Glutamatergic neuron (in vitro differentiated cells): Measurements from ENCODE around the gene MAG. TPM values are rescaled to one million over a fixed set of nuclear protein-coding genes. Genes with fewer than 3 reads are reported as not detected.

ENCODE experiments used
- DNase-seq: peaks from one replicate; pipeline ENCODE4 v3.0.0; 2022
- H3K27ac Mint-ChIP-seq: one replicate; pipeline ENCODE4 v1.8.0; 2020; ENCODE audit warnings: mild to moderate bottlenecking, mixed read lengths, inconsistent platforms; ENCODE audit not compliant: unreplicated experiment
- H3K27me3 Mint-ChIP-seq: one replicate; pipeline ENCODE4 v1.8.0; 2020; ENCODE audit warnings: mild to moderate bottlenecking, moderate library complexity, mixed read lengths, inconsistent platforms; ENCODE audit not compliant: unreplicated experiment
- H3K36me3 Mint-ChIP-seq: one replicate; pipeline ENCODE4 v1.8.0; 2020; ENCODE audit warnings: mild to moderate bottlenecking, mixed read lengths, inconsistent platforms; ENCODE audit not compliant: unreplicated experiment
- H3K4me1 Mint-ChIP-seq: one replicate; pipeline ENCODE4 v1.8.0; 2020; ENCODE audit warnings: mild to moderate bottlenecking, low read depth, mixed read lengths, inconsistent platforms; ENCODE audit not compliant: unreplicated experiment
- H3K4me3 Mint-ChIP-seq: one replicate; pipeline ENCODE4 v1.8.0; 2020; ENCODE audit warnings: mild to moderate bottlenecking, mixed read lengths, inconsistent platforms; ENCODE audit not compliant: unreplicated experiment
- H3K9me3 Mint-ChIP-seq: one replicate; pipeline ENCODE4 v1.8.0; 2020; ENCODE audit warnings: mild to moderate bottlenecking, moderate library complexity, mixed read lengths, inconsistent platforms; ENCODE audit not compliant: unreplicated experiment
- total RNA-seq: library from RNA; stranded (reverse); fragmentation: NEBNext Ultra II Directional; extraction: Animal tissue kit (Norgen Biotek cat#: 25700); gene quantifications from one replicate; pipeline ENCODE4 v1.2.1, GENCODE V29; 2021; ENCODE audit not compliant: unreplicated experiment
- TF ChIP-seq, protein P1 (sequence below): fragments of 200-600 bp; sonication (generic); IDR thresholded peaks from one replicate; pipeline ENCODE4 v1.5.0; 2021; ENCODE audit not compliant: partially characterized antibody, unreplicated experiment

MAG gene
- total RNA-seq, 1 donor from 2014 or later = not detected

DNA sequence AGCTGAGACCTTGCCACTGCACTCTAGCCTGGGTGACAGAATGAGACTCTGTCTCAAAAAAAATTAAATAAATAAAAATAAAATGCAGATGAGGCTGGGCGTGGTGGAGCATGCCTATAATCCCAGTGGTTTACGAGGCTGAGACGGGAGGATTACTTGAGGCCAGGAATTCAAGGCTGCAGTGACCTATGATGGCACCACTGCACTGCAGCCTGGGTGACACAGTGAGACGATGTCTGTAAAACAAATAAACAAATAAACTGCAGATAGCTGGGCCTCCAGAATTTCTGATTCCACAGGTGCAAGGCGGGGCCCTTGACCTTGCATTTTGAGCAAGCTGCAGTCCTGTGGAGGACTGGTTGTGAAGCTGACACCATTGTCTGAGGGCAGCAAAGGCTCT is 3.1 kb upstream of the MAG start:
- H3K27me3 Mint-ChIP-seq = peaks cover 10% of the 10 kb centered on the region
- H3K27ac Mint-ChIP-seq = no peak overlapping the region
- TF ChIP-seq, protein P1, sequence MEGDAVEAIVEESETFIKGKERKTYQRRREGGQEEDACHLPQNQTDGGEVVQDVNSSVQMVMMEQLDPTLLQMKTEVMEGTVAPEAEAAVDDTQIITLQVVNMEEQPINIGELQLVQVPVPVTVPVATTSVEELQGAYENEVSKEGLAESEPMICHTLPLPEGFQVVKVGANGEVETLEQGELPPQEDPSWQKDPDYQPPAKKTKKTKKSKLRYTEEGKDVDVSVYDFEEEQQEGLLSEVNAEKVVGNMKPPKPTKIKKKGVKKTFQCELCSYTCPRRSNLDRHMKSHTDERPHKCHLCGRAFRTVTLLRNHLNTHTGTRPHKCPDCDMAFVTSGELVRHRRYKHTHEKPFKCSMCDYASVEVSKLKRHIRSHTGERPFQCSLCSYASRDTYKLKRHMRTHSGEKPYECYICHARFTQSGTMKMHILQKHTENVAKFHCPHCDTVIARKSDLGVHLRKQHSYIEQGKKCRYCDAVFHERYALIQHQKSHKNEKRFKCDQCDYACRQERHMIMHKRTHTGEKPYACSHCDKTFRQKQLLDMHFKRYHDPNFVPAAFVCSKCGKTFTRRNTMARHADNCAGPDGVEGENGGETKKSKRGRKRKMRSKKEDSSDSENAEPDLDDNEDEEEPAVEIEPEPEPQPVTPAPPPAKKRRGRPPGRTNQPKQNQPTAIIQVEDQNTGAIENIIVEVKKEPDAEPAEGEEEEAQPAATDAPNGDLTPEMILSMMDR = no peak
- H3K9me3 Mint-ChIP-seq = peaks cover 4% of the 10 kb centered on the region
- no peak overlapping the region for H3K4me3 Mint-ChIP-seq
- peaks cover 13% of the 10 kb centered on the region for H3K4me1 Mint-ChIP-seq
- no peaks in the 10 kb centered on the region for H3K36me3 Mint-ChIP-seq
- DNase-seq = no peak

DNA sequence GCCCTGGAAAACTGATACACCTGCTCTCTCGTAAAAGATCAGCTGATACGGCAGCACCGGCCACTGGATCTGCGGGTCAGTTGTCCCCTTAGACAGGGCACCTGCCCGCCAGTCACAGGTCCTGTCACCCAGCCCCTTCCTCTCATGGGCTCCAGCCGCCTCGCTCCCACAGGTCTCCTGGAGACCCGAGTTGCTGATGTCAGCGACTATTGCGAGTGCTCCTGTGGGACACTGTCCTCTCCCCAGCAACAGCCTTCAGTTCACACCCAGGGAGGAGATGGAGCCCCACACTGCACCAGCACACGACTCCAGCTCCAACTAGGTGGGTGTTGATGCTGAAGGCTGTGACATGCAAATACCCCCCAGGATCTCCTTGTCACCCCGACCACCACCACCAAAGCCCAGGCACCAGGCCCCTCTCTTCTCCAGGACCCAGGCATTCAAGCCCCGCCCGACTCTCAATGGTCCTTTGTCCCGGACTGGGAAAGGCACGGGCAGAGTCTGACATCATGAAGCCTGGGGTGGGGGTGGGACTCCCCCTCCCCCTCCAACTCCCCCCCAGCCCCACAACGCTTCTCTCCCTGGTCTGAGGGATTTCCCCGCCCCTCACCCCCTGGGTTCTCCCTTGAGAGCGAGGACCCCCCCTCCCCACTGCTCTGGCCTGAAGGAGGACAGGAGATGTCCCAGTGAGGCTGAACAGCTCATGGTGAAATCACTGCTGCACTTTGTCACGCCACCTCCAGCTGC is 1.4 kb upstream of the MAG start:
- TF ChIP-seq, protein P1 = no peak
- Mint-ChIP-seq H3K36me3 (no peaks in the 10 kb centered on the region), H3K4me1 (peaks cover 7% of the 10 kb centered on the region), H3K4me3 (no peak overlapping the region), H3K27me3 (peaks cover 11% of the 10 kb centered on the region), H3K9me3 (peaks cover 5% of the 10 kb centered on the region), H3K27ac (no peak overlapping the region)
- no peak for DNase-seq

DNA sequence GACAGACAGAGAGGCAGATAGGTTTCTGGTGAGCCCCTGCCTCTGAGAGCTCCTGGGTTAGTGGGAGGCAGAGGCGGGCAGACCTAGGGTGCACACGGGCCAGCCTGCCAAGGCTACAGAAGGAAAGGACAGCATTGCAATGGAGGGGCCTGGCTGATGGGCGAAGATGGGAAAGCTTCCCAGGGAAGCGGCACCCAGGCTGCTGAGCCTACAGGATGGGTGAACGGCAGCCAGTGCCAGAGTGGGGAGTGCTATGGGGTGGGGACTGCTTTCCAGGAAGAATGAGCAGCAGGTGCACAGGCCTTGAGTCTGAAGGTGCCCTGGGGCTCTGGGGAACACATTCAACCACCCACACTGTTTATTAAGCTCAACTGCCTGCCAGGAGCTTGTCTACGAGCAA is 702 bp upstream of the MAG start:
- Mint-ChIP-seq H3K27me3 (peaks cover 11% of the 10 kb centered on the region), H3K4me3 (no peak overlapping the region), H3K27ac (no peak overlapping the region), H3K36me3 (no peaks in the 10 kb centered on the region), H3K4me1 (peaks cover 7% of the 10 kb centered on the region), H3K9me3 (peaks cover 5% of the 10 kb centered on the region)
- TF ChIP-seq, protein P1 = no peak
- no peak for DNase-seq

DNA sequence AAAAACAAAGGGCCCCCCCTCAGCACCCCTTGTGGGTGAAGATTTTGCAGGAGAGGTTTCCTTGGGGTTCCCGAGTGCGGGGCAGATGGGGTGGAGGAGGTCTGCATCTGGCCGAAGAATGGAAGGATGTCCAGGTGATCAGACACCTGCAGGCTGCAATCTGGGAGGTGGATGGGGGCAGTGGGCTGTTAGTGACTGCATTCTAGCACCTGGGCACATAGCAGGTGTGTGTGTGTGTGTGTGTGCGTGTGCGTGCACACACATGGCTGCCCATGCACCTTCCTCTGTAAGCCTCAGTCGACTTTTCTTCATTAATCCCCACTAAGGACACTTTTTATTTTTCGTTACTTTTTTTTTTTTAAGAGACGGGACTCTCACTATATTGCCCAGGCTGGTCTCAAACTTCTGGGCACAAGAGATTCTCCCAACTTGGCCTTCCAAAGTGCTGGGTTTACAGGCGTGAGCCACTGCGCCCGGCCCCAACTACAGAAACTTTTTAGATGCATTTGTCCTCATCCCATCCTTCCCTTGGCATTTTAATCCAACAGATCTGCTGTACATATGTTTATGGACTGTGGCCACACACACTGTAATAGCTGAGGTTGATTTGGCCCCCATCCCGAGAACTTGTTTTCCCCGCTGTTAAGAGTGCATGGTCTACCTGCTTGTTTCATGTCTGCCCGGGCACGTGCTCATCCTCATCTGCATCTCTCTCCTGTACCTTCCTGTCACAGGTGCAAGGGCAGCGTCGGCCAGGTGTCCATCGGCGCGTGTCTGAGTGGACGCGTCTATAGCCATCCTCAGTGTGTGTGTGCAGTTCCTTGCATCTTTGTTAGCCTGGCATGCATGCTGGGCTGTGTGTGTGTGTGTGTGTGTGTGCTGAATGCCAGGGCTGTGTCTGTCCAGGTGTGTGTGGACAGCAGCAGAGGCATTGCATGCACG is 731 bp downstream of the MAG start:
- no peak for DNase-seq
- H3K4me1 Mint-ChIP-seq = peaks cover 7% of the 10 kb centered on the region
- TF ChIP-seq, protein P1 = no peak
- peaks cover 4% of the 10 kb centered on the region for H3K9me3 Mint-ChIP-seq
- H3K36me3 Mint-ChIP-seq = no peaks in the 10 kb centered on the region
- H3K4me3 Mint-ChIP-seq = no peak overlapping the region
- H3K27ac Mint-ChIP-seq = no peak overlapping the region
- peaks cover 11% of the 10 kb centered on the region for H3K27me3 Mint-ChIP-seq
